Ishikawa (cell line): ENCODE results near the gene OTUD6A.

ENCODE experiments used
- EP300 ChIP-seq: IDR thresholded peaks from 2 replicates; pipeline ENCODE4 v1.6.1; 2012; ENCODE audit warnings: borderline replicate concordance
- MAX ChIP-seq: IDR thresholded peaks from 2 replicates; pipeline ENCODE4 v1.6.1; 2012

GRCh38 chrX:70039758-70040157 lies 22.5 kb upstream of the OTUD6A start:
- TF ChIP-seq MAX (no peak), EP300 (no peak)
